Thyroid gland (tissue), 4 donors: ENCODE results near the gene RETREG3. TPM values are rescaled to one million over a fixed set of nuclear protein-coding genes. Genes with fewer than 3 reads are reported as not detected.

ENCODE experiments used
- DNase-seq, 2 donors: peaks; one replicate each; pipeline ENCODE4 v3.0.0-alpha.2; 2019
- H3K27ac ChIP-seq, 3 donors: fragments of 200-600 bp; sonication (generic); 1 replicate in 2 of 3; 2 replicates in 1 of 3; pipeline ENCODE4 v1.5.1; 2016 to 2019; ENCODE audit warnings: mild to moderate bottlenecking in 1 of 3, moderate library complexity in 1 of 3
- H3K27me3 ChIP-seq: fragments of 200-600 bp; sonication (generic); one replicate; pipeline ENCODE4 v1.5.1; 2019
- H3K36me3 ChIP-seq, 2 donors: fragments of 200-600 bp; sonication (generic); one replicate each; pipeline ENCODE4 v1.5.1; 2016 to 2019
- H3K4me1 ChIP-seq, 2 donors: fragments of 200-600 bp; sonication (generic); one replicate each; pipeline ENCODE4 v1.5.1; 2017 to 2019
- H3K4me3 ChIP-seq, 3 donors: fragments of 200-600 bp; sonication (generic); replicated peaks in 1 of 3; 1 replicate in 2 of 3; 2 replicates in 1 of 3; pipeline ENCODE4 v1.5.1; 2016; ENCODE audit warnings: mild to moderate bottlenecking in 1 of 3
- H3K9me3 ChIP-seq: fragments of 200-600 bp; sonication (generic); one replicate; pipeline ENCODE4 v1.5.1; 2017
- CTCF ChIP-seq, 6 experiments: fragments of 200-600 bp in 3 of 6; fragments of 450-650 bp in 3 of 6; sonication (generic) in 3 of 6; IDR thresholded peaks; one replicate each; pipeline ENCODE4 v1.5.1; 2016 to 2019; ENCODE audit warnings: antibody characterized with exemption in 6 of 6, mild to moderate bottlenecking in 2 of 6, inconsistent platforms in 1 of 6, moderate library complexity in 1 of 6
- POLR2A ChIP-seq, 2 donors: fragments of 450-650 bp; IDR thresholded peaks; one replicate each; pipeline ENCODE4 v1.6.1; 2017; ENCODE audit warnings: antibody characterized with exemption in 2 of 2, mild to moderate bottlenecking in 2 of 2, moderate library complexity in 1 of 2
- WGBS, 2 donors: methylation state at CpG; one replicate each; pipeline ENCODE4 v1.1.5; 2017; 5-methylcytosine and 5-hydroxymethylcytosine counted together
- intact Hi-C: fragments of 100-400 bp; cut with DNase I; formaldehyde crosslinking; loops from one replicate; pipeline ENCODE4 v1.15.1; 2023
- total RNA-seq, 4 donors: library from RNA; depleted of rRNA; stranded (reverse); fragments of >200 nt; gene quantifications; one replicate each; pipeline ENCODE4 v1.2.3, GENCODE V29; 2016

RETREG3 gene
- total RNA-seq, 4 donors from 2014 or later, result 61.9 to 74.4 (median 72.1) TPM

DNA sequence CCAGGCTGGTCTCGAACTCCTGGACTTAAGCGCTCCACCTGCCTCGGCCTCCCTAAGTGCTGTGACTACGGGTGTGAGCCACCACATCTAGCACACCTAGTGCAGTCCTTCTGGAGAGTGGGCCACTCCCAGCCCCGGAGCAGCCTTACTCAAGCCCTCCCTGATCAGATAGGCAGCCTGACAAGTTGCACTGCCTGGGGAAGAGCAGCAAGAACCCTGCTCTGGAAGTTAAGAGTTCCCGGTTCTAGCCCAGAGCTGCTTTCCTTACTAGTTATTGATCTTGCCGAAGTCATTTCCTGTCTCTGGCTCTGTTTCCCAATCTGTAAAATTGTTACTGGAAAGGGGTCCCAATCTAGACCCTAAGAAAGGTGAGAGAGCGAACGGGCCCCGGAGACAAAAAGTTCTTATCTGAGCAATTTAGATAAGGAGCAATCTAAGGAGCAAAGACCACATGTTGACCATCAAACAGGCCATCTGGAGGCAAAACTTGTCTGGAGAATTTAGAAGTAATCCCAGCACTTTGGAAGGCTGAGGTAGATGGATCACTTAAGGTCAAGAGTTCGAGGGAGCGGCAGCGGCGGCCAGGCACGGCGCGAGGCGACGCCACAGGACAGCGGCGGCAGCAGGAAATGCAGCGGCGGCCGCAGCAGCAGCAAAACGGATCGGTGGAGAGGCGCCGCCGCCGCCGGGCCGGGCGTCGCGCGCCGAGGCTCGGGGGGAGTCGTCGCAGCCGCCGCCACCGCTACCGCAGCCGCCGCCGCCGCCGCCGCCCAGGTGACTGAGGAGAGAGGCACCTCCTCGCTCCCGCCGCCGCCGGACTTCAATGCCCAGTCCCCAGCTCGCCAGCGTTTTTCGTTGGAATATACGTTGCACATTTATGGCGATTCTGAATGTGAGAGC, 77.5 kb downstream of the RETREG3 start:
- H3K4me3 ChIP-seq, result peak overlapping the region in 1 of 3 donors; percentile 29
- peak; percentile 65 to 66 for DNase-seq
- TF ChIP-seq CTCF (IDR thresholded peaks at IDR 0.05), result peak; percentile 15 to 65 (median 47)
- peak; percentile 32 to 50 for TF ChIP-seq POLR2A (IDR thresholded peaks at IDR 0.05)
- intact Hi-C loops, result no loop called here
- peaks cover 2 to 37% of the 10 kb centered on the region in 2 donors for H3K4me1 ChIP-seq
- no peaks in the 10 kb centered on the region for H3K9me3 ChIP-seq
- H3K27ac ChIP-seq, result peak overlapping the region; percentile 72 to 81 (median 76)
- no peaks in the 10 kb centered on the region for H3K27me3 ChIP-seq
- no peaks in the 10 kb centered on the region for H3K36me3 ChIP-seq
- WGBS, 2 donors, result 27 to 58% methylated on average over 13 to 33 of the region's 60 CpGs

DNA sequence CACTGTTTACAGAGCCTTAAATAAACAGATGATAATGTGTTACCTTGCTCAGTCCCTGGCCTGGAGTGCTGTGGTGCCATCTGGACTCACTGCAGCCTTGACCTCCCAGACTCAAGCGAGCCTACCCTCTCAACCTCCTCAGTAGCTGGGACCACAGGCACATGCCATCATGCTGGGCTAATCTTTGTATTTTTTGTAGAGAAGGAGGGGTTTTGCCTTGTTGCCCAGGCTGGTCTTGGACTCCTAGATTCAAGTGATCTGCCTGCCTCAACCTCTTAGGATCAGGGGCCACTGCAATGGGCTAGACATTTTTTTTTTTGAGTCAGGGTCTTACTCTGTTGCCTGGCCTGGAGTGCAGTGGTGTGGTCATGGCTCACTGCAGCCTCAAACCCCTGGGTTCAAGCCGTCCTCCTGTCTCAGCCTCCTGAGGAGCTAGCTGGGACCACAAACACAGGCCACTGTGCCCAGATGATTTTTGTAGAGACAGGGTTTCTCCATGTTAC, 78.2 kb downstream of the RETREG3 start:
- Histone ChIP-seq H3K27me3 (no peaks in the 10 kb centered on the region), H3K4me3 (no peak overlapping the region), H3K27ac (peak overlapping the region in 1 of 3 donors; percentile 72), H3K4me1 (peaks cover 6 to 43% of the 10 kb centered on the region in 2 donors), H3K9me3 (no peaks in the 10 kb centered on the region), H3K36me3 (no peaks in the 10 kb centered on the region)
- 95 to 100% methylated on average over 2 of the region's 2 CpGs for WGBS, 2 donors
- intact Hi-C loops, result no loop called here
- TF ChIP-seq POLR2A (IDR thresholded peaks at IDR 0.05) (no peak), CTCF (IDR thresholded peaks at IDR 0.05) (no peak)
- DNase-seq, result no peak

Other genes with a start within 250 kb of the RETREG3 start
- gene STAT3, start 220.9 kb downstream of the RETREG3 start, total RNA-seq, result 100 to 1,000 TPM; 147 to 292 (median 206) TPM
- gene CAVIN1, start 186.1 kb downstream of the RETREG3 start, total RNA-seq, result 100 to 1,000 TPM; 173 to 199 (median 187) TPM
- gene ATP6V0A1, start 150.5 kb downstream of the RETREG3 start, total RNA-seq, result 100 to 1,000 TPM in 2 of 4 donors, 10 to 100 TPM in 2; 75.5 to 195 (median 121) TPM
- 100 to 1,000 TPM in 2 of 4 donors, 10 to 100 TPM in 2; 56.7 to 140 (median 101) TPM for gene NAGLU, start 73.1 kb downstream of the RETREG3 start, total RNA-seq
- gene HSD17B1, start 56.5 kb downstream of the RETREG3 start, total RNA-seq, result 1 to 10 TPM in 2 of 4 donors, under 1 TPM in 2; 0.21 to 4.1 (median 1.3) TPM
- 10 to 100 TPM; 32.7 to 60.9 (median 48.7) TPM for gene COASY, start 47.2 kb downstream of the RETREG3 start, total RNA-seq
- gene MLX, start 42.3 kb downstream of the RETREG3 start, total RNA-seq, result 10 to 100 TPM; 47.0 to 62.8 (median 52.9) TPM
- 1 to 10 TPM; 1.4 to 5.8 (median 4.5) TPM for gene PSMC3IP, start 31.6 kb downstream of the RETREG3 start, total RNA-seq
- 10 to 100 TPM; 17.1 to 45.6 (median 31.7) TPM for gene TUBG1, start 309 bp upstream of the RETREG3 start, total RNA-seq
- 10 to 100 TPM; 20.4 to 38.7 (median 24.4) TPM for gene TUBG2, start 49.9 kb upstream of the RETREG3 start, total RNA-seq
- 10 to 100 TPM; 22.0 to 30.4 (median 26.4) TPM for gene PLEKHH3, start 67.6 kb upstream of the RETREG3 start, total RNA-seq
- gene CCR10, start 72.5 kb upstream of the RETREG3 start, total RNA-seq, result 1 to 10 TPM; 2.0 to 3.6 (median 2.6) TPM
- gene CNTNAP1, start 73.2 kb upstream of the RETREG3 start, total RNA-seq, result 1 to 10 TPM; 2.3 to 4.2 (median 2.5) TPM
- gene EZH1, start 135.7 kb upstream of the RETREG3 start, total RNA-seq, result 10 to 100 TPM; 39.3 to 69.2 (median 56.4) TPM
- gene RAMP2, start 151.9 kb upstream of the RETREG3 start, total RNA-seq, result 10 to 100 TPM; 18.6 to 55.3 (median 25.7) TPM
- gene VPS25, start 164.1 kb upstream of the RETREG3 start, total RNA-seq, result 10 to 100 TPM; 38.5 to 71.2 (median 56.3) TPM
- gene WNK4, start 171.2 kb upstream of the RETREG3 start, total RNA-seq, result under 1 TPM in 2 of 4 donors, not detected in 2; 0.13 to 0.45 TPM
- gene COA3, start 189.3 kb upstream of the RETREG3 start, total RNA-seq, result 10 to 100 TPM; 46.4 to 94.4 (median 80.3) TPM
- gene CNTD1, start 189.5 kb upstream of the RETREG3 start, total RNA-seq, result under 1 TPM in 1 of 4 donors, not detected in 3; 0.27 TPM
- gene BECN1, start 214.9 kb upstream of the RETREG3 start, total RNA-seq, result 100 to 1,000 TPM; 107 to 213 (median 120) TPM
- gene PSME3, start 224.0 kb upstream of the RETREG3 start, total RNA-seq, result 100 to 1,000 TPM in 1 of 4 donors, 10 to 100 TPM in 3; 78.3 to 119 (median 85.4) TPM
- 1 to 10 TPM in 3 of 4 donors, under 1 TPM in 1; 0.93 to 1.7 (median 1.3) TPM for gene AOC2, start 235.2 kb upstream of the RETREG3 start, total RNA-seq
- 10 to 100 TPM in 1 of 4 donors, 1 to 10 TPM in 3; 4.2 to 11.6 (median 5.8) TPM for gene AOC3, start 241.8 kb upstream of the RETREG3 start, total RNA-seq